Measurements from ENCODE around the gene TMEM154.

Gene TMEM154

GRCh38 chr4:152620915-152621314 lies 58.9 kb downstream of the TMEM154 start:
- no peak for DNase-seq

- DNase-seq, result no peak
These were observed 59.6 kb downstream of the TMEM154 start for GRCh38 chr4:152620218-152620617.

GRCh38 chr4:152619556-152619955 lies 60.2 kb downstream of the TMEM154 start:
- DNase-seq, result no peak

- DNase-seq, result no peak
These were observed 60.8 kb downstream of the TMEM154 start for GRCh38 chr4:152618971-152619370.

GRCh38 chr4:152616804-152617203 lies 63.0 kb downstream of the TMEM154 start:
- DNase-seq, result no peak

GRCh38 chr4:152613841-152614721 lies 65.7 kb downstream of the TMEM154 start:
- DNase-seq, result no peak

GRCh38 chr4:152613351-152613750 lies 66.4 kb downstream of the TMEM154 start:
- DNase-seq, result no peak

- no peak for DNase-seq
These were observed 69.7 kb downstream of the TMEM154 start for GRCh38 chr4:152610131-152610530.

GRCh38 chr4:152609481-152609880 lies 70.3 kb downstream of the TMEM154 start:
- peak; percentile 87 for DNase-seq

- DNase-seq, result no peak
These were observed 72.6 kb downstream of the TMEM154 start for GRCh38 chr4:152607178-152607577.

- DNase-seq, result no peak
These were observed 73.0 kb downstream of the TMEM154 start for GRCh38 chr4:152606753-152607152.

GRCh38 chr4:152605641-152606335 lies 74.0 kb downstream of the TMEM154 start:
- no peak for DNase-seq

GRCh38 chr4:152605031-152605430 lies 74.8 kb downstream of the TMEM154 start:
- DNase-seq, result no peak

- DNase-seq, result peak; percentile 56
These were observed 78.6 kb downstream of the TMEM154 start for GRCh38 chr4:152601156-152601555.

- DNase-seq, result no peak
These were observed 80.2 kb downstream of the TMEM154 start for GRCh38 chr4:152599636-152600035.

- DNase-seq, result no peak
These were observed 80.7 kb downstream of the TMEM154 start for GRCh38 chr4:152599095-152599494.

- DNase-seq, result no peak
These were observed 81.3 kb downstream of the TMEM154 start for GRCh38 chr4:152598454-152598853.

- no peak for DNase-seq
These were observed 84.5 kb downstream of the TMEM154 start for GRCh38 chr4:152594978-152595925.

- no peak for DNase-seq
These were observed 85.7 kb downstream of the TMEM154 start for GRCh38 chr4:152594057-152594456.

GRCh38 chr4:152591876-152592275 lies 87.9 kb downstream of the TMEM154 start:
- DNase-seq, result no peak

GRCh38 chr4:152591396-152591795 lies 88.4 kb downstream of the TMEM154 start:
- DNase-seq, result peak; percentile 51

- no peak for DNase-seq
These were observed 89.4 kb downstream of the TMEM154 start for GRCh38 chr4:152590179-152591031.

All from hematopoietic multipotent progenitor cell treated with erythropoietin and hydrocortisone succinate and interleukin-3 and kit ligand, for 4 days (in vitro differentiated cells).